GM08714 (cell line): ENCODE measurements around the gene COLEC12.

Experiments
- H3K4me3 ChIP-seq: fragments of 200-500 bp; sonication (Bioruptor generic); 2 replicates; pipeline ENCODE4 v1.5.1; 2014; ENCODE audit warnings: mild to moderate bottlenecking, low read length, inconsistent platforms
- ZNF274 ChIP-seq: IDR thresholded peaks from 2 replicates; pipeline ENCODE4 v1.6.1; 2012; ENCODE audit warnings: mild to moderate bottlenecking, low read depth, low read length

The COLEC12 gene

DNA sequence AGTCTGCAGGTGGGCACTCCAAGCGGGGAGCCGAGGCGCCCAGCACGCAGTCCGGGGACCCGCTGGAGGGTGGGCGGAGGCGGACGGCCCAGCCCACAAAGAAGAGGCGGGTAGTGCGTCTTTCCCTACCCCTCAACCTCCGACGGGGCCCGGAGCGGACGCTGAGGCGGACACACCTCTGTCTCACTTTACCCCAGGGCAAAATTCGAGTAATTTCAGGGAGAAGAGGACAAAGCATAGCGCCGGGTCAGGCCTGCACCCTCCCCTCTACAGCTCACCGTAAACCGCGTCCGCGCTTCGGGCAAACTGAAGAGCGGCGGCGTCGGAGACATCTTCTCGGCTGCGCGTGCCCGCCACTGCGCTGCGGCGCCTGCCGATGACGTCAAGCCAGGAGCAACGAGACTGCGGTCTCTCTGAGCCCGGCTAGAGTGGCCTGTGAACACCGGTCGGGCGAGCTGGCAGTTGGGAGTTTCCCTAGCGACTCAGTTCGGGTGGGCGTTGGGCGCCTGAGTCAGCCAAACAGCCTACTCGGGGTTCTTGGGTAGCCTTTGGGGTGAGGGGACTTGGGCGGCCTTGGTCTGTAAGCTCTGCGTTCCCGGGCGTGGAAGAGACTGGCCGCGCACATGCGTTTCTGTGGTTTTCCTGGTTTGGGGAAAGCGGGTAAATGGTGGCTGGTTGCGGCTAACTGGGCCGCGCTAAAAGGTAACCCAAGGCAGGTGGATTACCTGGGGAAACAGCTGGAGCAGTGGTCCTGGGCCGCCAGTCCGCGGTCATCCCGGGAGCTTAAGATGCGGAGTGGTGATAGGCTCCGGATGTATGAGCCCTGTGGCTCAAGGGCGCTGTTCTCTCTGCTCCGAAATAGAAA, 232.6 kb downstream of the COLEC12 start, which contains the start of gene THOC1:
Gene THOC1 (minus strand): TSS at position 360 of the 865 bp plus-strand sequence. CDS start 28 bp downstream, at position 332.
- no peak for TF ChIP-seq ZNF274
- H3K4me3 ChIP-seq: peak within 1 kb of the TSS; percentile 85

DNA sequence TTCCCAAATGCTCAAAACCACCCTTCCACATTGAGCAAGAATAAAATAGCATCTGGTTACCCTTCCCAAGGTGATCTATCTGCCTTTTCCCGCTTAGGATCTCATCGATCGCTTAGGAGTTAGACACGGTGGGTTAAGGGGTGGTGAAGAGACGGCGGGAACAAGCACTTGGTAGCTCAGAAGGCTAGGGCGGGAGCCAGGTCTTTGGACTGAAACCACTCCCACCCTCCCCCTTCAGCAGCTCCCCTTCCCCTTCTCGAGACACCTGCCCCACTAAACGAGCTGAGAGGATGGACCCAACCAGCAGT, 233.2 kb downstream of the COLEC12 start:
- H3K4me3 ChIP-seq: peak overlapping the region; percentile 85
- no peak for TF ChIP-seq ZNF274
